Uterus (tissue), 4 donors: ENCODE results near the gene TNFSF9. TPM values are rescaled to one million over a fixed set of nuclear protein-coding genes. Genes with fewer than 3 reads are reported as not detected.

ENCODE experiments used
- DNase-seq, 2 donors: peaks; one replicate each; pipeline ENCODE4 v3.0.0-alpha.2; 2019 to 2020
- H3K27ac ChIP-seq, 2 donors: fragments of 200-600 bp; sonication (generic); 1 replicate in 1 of 2; 2 replicates in 1 of 2; pipeline ENCODE4 v1.5.1; 2016 to 2018
- H3K27me3 ChIP-seq, 2 donors: fragments of 200-600 bp; sonication (generic); one replicate each; pipeline ENCODE4 v1.5.1; 2018 to 2019; ENCODE audit warnings: control low read depth in 1 of 2
- H3K36me3 ChIP-seq, 2 donors: fragments of 200-600 bp; sonication (generic); one replicate each; pipeline ENCODE4 v1.5.1; 2019; ENCODE audit warnings: control low read depth in 1 of 2
- H3K4me1 ChIP-seq, 2 donors: fragments of 200-600 bp; sonication (generic); one replicate each; pipeline ENCODE4 v1.5.1; 2018 to 2019; ENCODE audit warnings: control low read depth in 1 of 2
- H3K4me3 ChIP-seq, 2 donors: fragments of 200-600 bp; sonication (generic); 1 replicate in 1 of 2; 2 replicates in 1 of 2; pipeline ENCODE4 v1.5.1; 2018 to 2019; ENCODE audit warnings: mild to moderate bottlenecking in 1 of 2
- H3K9me3 ChIP-seq, 2 donors: fragments of 200-600 bp; sonication (generic); one replicate each; pipeline ENCODE4 v1.5.1; 2019; ENCODE audit warnings: control low read depth in 1 of 2
- CTCF ChIP-seq, 4 experiments: fragments of 200-600 bp in 2 of 4; fragments of 450-650 bp in 2 of 4; sonication (generic) in 2 of 4; IDR thresholded peaks; one replicate each; pipeline ENCODE4 v1.5.1; 2016 to 2019; ENCODE audit warnings: antibody characterized with exemption in 4 of 4, mild to moderate bottlenecking in 2 of 4, moderate library complexity in 1 of 4
- POLR2A ChIP-seq, 2 donors: fragments of 450-650 bp; IDR thresholded peaks; one replicate each; pipeline ENCODE4 v1.6.1; 2016; ENCODE audit warnings: antibody characterized with exemption in 2 of 2, mild to moderate bottlenecking in 1 of 2, moderate library complexity in 1 of 2
- intact Hi-C: fragments of 100-400 bp; cut with DNase I; formaldehyde crosslinking; loops from one replicate; pipeline ENCODE4 v1.15.1; 2023; ENCODE audit warnings: low total_unique reads
- total RNA-seq, 4 donors: library from RNA; depleted of rRNA in 3 of 4; stranded (reverse); fragments of >200 nt in 3 of 4; gene quantifications; one replicate each; pipeline versions ENCODE4 v1.1.0 to v1.2.4, GENCODE V29; 2014 to 2023
- donor health status: DM: yes; HTN: yes; CAD: no.

TNFSF9 gene
- total RNA-seq, 4 donors from 2014 or later, result 0.28 TPM; not detected in 3

DNA sequence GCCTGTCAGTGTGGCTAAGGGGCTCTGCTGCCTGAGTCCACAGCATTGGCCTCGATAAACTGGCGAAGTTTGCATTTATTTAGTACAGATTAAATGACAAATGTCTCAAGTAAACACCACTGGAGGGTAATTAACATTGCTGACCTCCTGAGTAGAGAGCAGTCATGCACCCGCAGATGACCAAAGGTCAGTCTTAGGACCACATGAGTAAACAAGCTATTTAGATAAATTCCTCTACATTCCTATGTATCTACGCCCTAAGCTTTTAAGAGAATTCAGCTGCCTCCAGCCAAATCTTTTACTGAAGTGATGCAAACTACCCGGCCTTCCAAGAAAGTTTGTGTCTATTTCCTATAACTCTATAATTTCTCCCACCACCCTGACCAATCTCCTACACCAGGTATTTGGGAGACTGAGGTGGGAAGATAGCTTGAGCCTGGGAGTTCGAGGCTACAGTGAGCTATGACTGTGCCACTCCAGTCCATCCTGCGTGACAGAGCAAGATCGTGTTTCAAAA, 37.2 kb downstream of the TNFSF9 start:
- Histone ChIP-seq H3K27me3 (no peaks in the 10 kb centered on the region), H3K27ac (no peak overlapping the region), H3K4me1 (no peaks in the 10 kb centered on the region), H3K36me3 (no peaks in the 10 kb centered on the region), H3K4me3 (no peak overlapping the region), H3K9me3 (no peaks in the 10 kb centered on the region)
- intact Hi-C loops, result no loop called here
- no peak for TF ChIP-seq POLR2A (IDR thresholded peaks at IDR 0.05)
- no peak for TF ChIP-seq CTCF (IDR thresholded peaks at IDR 0.05)
- no peak for DNase-seq

DNA sequence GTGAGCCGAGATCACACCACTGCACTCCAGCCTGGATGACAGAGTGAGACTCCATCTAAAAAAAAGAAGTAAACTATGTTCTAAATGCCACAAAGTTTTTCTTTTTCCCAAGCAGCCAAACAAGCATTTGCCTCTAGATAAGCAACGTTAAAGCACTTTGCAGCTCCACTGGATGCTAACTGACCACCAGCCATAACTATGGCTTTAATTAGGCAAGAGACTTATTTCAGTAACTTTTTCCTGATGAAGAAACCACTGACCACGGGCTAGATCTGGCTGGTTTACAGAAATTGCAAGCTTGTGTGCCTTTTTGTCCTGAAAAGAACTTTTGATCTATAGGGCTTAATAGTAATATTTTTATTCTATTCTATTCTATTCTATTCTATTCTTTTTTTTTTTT, 38.0 kb downstream of the TNFSF9 start:
- no peaks in the 10 kb centered on the region for H3K4me1 ChIP-seq
- H3K27me3 ChIP-seq, result no peaks in the 10 kb centered on the region

DNA sequence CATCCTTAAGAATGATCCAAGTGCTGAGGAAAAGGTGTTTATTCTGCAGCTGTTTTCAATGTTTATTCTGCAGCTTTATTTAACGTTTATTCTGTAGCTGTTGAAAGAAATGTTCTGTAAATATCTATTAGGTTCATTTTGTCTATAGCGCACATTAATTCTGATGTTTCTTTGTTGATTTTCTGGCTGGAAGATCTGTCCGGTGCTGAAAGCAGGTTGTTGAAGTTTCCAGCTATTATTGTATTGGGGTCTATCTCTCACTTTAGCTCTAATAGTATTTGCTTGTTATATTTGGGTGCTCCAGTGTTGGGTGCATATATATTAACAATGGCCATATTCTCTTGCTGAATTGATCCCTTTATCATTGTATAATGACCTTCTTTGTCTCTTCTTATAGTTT, 39.9 kb downstream of the TNFSF9 start:
- DNase-seq, result no peak
- intact Hi-C loops, result no loop called here
- no peak overlapping the region for H3K4me3 ChIP-seq
- no peak overlapping the region for H3K27ac ChIP-seq
- H3K4me1 ChIP-seq, result no peaks in the 10 kb centered on the region
- no peaks in the 10 kb centered on the region for H3K27me3 ChIP-seq
- no peak for TF ChIP-seq POLR2A (IDR thresholded peaks at IDR 0.05)
- no peak for TF ChIP-seq CTCF (IDR thresholded peaks at IDR 0.05)
- H3K9me3 ChIP-seq, result no peaks in the 10 kb centered on the region
- no peaks in the 10 kb centered on the region for H3K36me3 ChIP-seq

More for the DNA sequence above, 38.0 kb downstream of the TNFSF9 start:
- no peak for DNase-seq
- no peak overlapping the region for H3K27ac ChIP-seq
- TF ChIP-seq CTCF (IDR thresholded peaks at IDR 0.05), result no peak
- no peak for TF ChIP-seq POLR2A (IDR thresholded peaks at IDR 0.05)
- H3K9me3 ChIP-seq, result no peaks in the 10 kb centered on the region
- H3K36me3 ChIP-seq, result no peaks in the 10 kb centered on the region
- no peak overlapping the region for H3K4me3 ChIP-seq
- intact Hi-C loops, result no loop called here

DNA sequence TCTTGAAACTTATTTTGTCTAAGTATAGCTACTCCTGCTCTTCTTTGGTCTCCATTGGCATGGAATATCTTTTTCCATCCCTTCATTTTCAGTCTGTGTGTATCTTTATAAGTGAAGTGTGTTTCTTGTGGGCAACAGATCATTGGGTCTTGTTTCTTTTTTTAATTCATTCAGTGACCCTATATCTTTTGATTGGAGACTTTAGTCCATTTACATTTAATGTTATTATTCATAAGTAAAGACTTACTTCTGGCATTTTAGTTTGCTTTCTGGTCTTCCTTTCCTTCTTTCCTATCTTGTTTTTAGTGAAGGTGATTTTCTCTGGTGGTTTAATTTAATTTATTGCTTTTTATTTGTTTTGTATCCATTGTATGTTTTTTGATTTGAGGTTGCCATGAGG, 40.3 kb downstream of the TNFSF9 start:
- no peaks in the 10 kb centered on the region for H3K36me3 ChIP-seq
- no peak overlapping the region for H3K27ac ChIP-seq
- no peaks in the 10 kb centered on the region for H3K4me1 ChIP-seq
- H3K27me3 ChIP-seq, result no peaks in the 10 kb centered on the region
- no peak for DNase-seq
- no peaks in the 10 kb centered on the region for H3K9me3 ChIP-seq
- intact Hi-C loops, result no loop called here
- TF ChIP-seq POLR2A (IDR thresholded peaks at IDR 0.05) (no peak), CTCF (IDR thresholded peaks at IDR 0.05) (no peak)
- H3K4me3 ChIP-seq, result no peak overlapping the region

DNA sequence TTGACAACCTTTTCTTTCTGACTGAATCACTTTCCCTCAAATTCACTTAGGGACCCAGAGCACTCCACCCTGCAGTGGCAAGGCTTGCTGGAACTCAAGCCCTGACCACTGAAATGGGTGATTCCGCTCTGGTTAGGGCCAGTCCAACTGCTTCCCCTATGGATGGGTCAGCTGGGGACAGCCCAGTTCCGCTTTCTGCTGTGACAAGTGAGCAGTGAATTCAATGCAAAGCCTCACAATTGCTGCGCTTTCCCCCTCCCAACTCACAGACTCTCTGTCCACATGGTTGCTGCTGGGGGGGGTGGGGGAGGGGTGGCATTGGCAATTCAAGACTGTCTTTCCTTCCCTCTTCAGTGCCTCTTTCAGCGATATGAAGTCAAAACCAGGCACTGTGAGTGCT, 41.4 kb downstream of the TNFSF9 start:
- Histone ChIP-seq H3K4me1 (no peaks in the 10 kb centered on the region), H3K27ac (no peak overlapping the region), H3K27me3 (no peaks in the 10 kb centered on the region), H3K4me3 (no peak overlapping the region), H3K9me3 (no peaks in the 10 kb centered on the region), H3K36me3 (no peaks in the 10 kb centered on the region)
- no peak for DNase-seq
- TF ChIP-seq POLR2A (IDR thresholded peaks at IDR 0.05) (no peak), CTCF (IDR thresholded peaks at IDR 0.05) (no peak)
- intact Hi-C loops, result no loop called here
